ENCODE measurements around the gene ZNF273.

ZNF273 gene

DNA sequence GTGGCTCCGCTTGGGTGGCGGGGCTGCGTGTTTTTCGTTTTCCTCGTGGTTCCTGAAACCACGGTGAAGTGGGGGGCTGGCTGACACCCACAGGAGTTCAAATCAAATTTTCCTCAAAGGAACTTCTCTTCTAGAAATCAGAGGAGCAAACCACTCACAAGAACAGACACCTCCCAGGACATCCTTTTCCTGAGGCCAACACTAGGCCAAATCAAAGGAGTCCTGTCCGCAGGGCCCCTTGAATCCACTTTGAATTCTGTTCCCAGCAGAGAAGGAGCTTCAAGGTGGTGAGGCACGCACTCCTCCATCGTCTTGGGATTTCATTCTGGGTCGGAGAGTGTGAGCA lies 29.9 kb upstream of the ZNF273 start:
- TF ChIP-seq, protein P1, sequence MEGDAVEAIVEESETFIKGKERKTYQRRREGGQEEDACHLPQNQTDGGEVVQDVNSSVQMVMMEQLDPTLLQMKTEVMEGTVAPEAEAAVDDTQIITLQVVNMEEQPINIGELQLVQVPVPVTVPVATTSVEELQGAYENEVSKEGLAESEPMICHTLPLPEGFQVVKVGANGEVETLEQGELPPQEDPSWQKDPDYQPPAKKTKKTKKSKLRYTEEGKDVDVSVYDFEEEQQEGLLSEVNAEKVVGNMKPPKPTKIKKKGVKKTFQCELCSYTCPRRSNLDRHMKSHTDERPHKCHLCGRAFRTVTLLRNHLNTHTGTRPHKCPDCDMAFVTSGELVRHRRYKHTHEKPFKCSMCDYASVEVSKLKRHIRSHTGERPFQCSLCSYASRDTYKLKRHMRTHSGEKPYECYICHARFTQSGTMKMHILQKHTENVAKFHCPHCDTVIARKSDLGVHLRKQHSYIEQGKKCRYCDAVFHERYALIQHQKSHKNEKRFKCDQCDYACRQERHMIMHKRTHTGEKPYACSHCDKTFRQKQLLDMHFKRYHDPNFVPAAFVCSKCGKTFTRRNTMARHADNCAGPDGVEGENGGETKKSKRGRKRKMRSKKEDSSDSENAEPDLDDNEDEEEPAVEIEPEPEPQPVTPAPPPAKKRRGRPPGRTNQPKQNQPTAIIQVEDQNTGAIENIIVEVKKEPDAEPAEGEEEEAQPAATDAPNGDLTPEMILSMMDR (IDR thresholded peaks at IDR 0.05; ENCODE audit: low read depth, low read length), result no peak
- H3K27ac ChIP-seq (ENCODE audit: low read length), result no peak overlapping the region
- H3K79me2 ChIP-seq (ENCODE audit: low read length), result no peaks in the 10 kb centered on the region
- H3K9me3 ChIP-seq (ENCODE audit: insufficient read depth, low read length), result no peaks in the 10 kb centered on the region; the same call in 1 of the 2 replicates
- H3K36me3 ChIP-seq (replicated peaks; ENCODE audit: low read depth, low read length), result no peaks in the 10 kb centered on the region
- no peaks in the 10 kb centered on the region for H3K4me1 ChIP-seq (ENCODE audit: low read length)
- H3K27me3 ChIP-seq (ENCODE audit: low read depth, low read length), result no peaks in the 10 kb centered on the region
- no peak overlapping the region for H2AFZ ChIP-seq (ENCODE audit: low read depth, low read length)
- H4K20me1 ChIP-seq (ENCODE audit: insufficient read depth, low read length), result no peaks in the 10 kb centered on the region
- H3K4me2 ChIP-seq (ENCODE audit: low read length), result no peak overlapping the region
- no peak overlapping the region for H3K4me3 ChIP-seq (ENCODE audit: low read length)
- no peak overlapping the region for H3K9ac ChIP-seq (ENCODE audit: low read length)

DNA sequence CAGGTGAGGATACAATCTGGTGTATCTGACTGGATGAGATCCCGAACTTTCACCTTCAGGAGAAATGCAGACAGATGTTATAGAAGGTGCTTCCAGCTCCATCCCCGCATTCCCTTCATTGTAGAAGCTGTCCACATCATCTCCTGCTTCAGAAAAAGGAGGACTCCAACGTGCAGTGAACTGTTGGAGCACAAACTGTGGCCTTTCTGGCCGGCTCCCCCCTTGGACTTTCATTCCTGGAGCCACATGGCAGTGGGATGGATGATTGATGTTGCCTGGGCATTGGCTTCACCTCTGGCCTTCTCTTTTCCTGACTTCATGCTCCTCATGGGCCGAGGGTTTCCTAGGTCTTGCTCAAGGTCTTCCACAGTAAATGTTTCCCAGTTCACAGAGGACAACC lies 29.6 kb upstream of the ZNF273 start:
- Histone ChIP-seq H2AFZ (ENCODE audit: low read depth, low read length) (no peak overlapping the region), H3K4me1 (ENCODE audit: low read length) (no peaks in the 10 kb centered on the region), H3K9me3 (ENCODE audit: insufficient read depth, low read length) (no peaks in the 10 kb centered on the region; the same call in 1 of the 2 replicates), H4K20me1 (ENCODE audit: insufficient read depth, low read length) (no peaks in the 10 kb centered on the region), H3K4me3 (ENCODE audit: low read length) (no peak overlapping the region), H3K79me2 (ENCODE audit: low read length) (no peaks in the 10 kb centered on the region), H3K4me2 (ENCODE audit: low read length) (no peak overlapping the region), H3K36me3 (replicated peaks; ENCODE audit: low read depth, low read length) (no peaks in the 10 kb centered on the region), H3K27me3 (ENCODE audit: low read depth, low read length) (no peaks in the 10 kb centered on the region), H3K27ac (ENCODE audit: low read length) (no peak overlapping the region), H3K9ac (ENCODE audit: low read length) (no peak overlapping the region)
- no peak for TF ChIP-seq EZH2phosphoT487 (IDR thresholded peaks at IDR 0.05; ENCODE audit: low read depth)
- TF ChIP-seq, protein P1 (IDR thresholded peaks at IDR 0.05; ENCODE audit: low read depth, low read length), result no peak

DNA sequence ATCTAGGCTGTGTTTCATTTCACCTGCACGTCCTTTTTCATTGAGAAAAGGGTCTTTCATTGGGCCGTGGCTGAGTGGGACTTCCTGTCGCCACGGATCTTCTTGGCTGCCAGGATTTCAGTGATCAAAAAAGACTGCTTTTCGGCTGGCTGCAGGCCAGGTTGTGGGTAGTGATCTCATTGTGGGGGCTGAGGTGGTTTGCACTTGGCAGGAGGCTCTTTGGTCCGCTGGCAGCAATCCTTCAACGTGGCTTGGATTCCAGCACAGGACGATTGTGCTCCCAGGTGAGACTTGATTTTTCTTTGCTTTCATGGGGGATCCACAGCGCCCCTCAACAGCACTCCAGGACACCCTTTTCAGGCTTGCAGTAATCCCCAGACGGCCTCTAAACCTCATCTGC lies 29.0 kb upstream of the ZNF273 start:
- Histone ChIP-seq H3K4me3 (ENCODE audit: low read length) (no peak overlapping the region), H2AFZ (ENCODE audit: low read depth, low read length) (no peak overlapping the region), H3K27me3 (ENCODE audit: low read depth, low read length) (no peaks in the 10 kb centered on the region), H4K20me1 (ENCODE audit: insufficient read depth, low read length) (no peaks in the 10 kb centered on the region), H3K9ac (ENCODE audit: low read length) (no peak overlapping the region), H3K9me3 (ENCODE audit: insufficient read depth, low read length) (no peaks in the 10 kb centered on the region; the same call in 1 of the 2 replicates), H3K4me2 (ENCODE audit: low read length) (no peak overlapping the region), H3K27ac (ENCODE audit: low read length) (no peak overlapping the region), H3K4me1 (ENCODE audit: low read length) (no peaks in the 10 kb centered on the region), H3K79me2 (ENCODE audit: low read length) (no peaks in the 10 kb centered on the region), H3K36me3 (replicated peaks; ENCODE audit: low read depth, low read length) (no peaks in the 10 kb centered on the region)
- TF ChIP-seq, protein P1 (IDR thresholded peaks at IDR 0.05; ENCODE audit: low read depth, low read length), result no peak
- no peak for TF ChIP-seq EZH2phosphoT487 (IDR thresholded peaks at IDR 0.05; ENCODE audit: low read depth)

DNA sequence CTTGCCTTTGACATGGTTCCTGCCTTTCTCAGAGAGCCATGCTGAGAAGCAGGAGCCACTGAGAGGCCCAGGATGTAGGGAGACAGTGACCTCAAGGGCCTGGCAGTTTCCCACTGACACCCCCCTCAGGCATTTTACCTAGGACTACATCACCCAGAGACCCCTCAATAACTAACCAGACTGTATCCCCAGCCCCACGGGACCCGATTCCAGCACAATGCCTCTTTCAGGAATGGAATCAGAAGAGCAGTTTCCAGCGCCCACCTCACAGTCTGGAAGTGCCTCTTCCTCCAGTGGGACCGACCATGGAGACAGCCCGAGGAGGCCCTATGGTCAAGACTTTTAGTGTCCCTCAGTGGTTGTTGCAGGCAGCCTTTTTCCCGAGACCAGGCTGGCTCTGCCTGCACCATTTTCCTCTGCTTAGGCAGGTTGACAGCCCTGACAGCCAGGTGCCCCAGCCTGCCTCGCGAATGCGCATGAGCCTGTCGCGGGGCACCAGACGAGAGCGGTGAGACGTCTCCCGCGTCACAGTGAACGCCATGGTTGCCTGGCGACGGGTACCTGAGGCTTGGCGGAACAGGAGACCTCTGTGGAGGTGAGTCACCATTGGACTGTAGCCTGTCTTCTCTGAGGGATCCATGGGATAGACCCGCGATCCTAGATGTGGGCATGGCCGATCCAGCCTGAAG lies 28.4 kb upstream of the ZNF273 start:
- TF ChIP-seq EZH2phosphoT487 (IDR thresholded peaks at IDR 0.05; ENCODE audit: low read depth), result no peak
- TF ChIP-seq, protein P1 (IDR thresholded peaks at IDR 0.05; ENCODE audit: low read depth, low read length), result no peak
- Histone ChIP-seq H3K27me3 (ENCODE audit: low read depth, low read length) (no peaks in the 10 kb centered on the region), H4K20me1 (ENCODE audit: insufficient read depth, low read length) (no peaks in the 10 kb centered on the region)

More for the DNA sequence above, 28.4 kb upstream of the ZNF273 start:
- Histone ChIP-seq H3K4me3 (ENCODE audit: low read length) (no peak overlapping the region), H3K79me2 (ENCODE audit: low read length) (no peaks in the 10 kb centered on the region), H3K9me3 (ENCODE audit: insufficient read depth, low read length) (no peaks in the 10 kb centered on the region; the same call in 1 of the 2 replicates), H3K4me2 (ENCODE audit: low read length) (no peak overlapping the region), H3K4me1 (ENCODE audit: low read length) (no peaks in the 10 kb centered on the region), H3K9ac (ENCODE audit: low read length) (no peak overlapping the region), H3K27ac (ENCODE audit: low read length) (no peak overlapping the region), H3K36me3 (replicated peaks; ENCODE audit: low read depth, low read length) (no peaks in the 10 kb centered on the region), H2AFZ (ENCODE audit: low read depth, low read length) (no peak overlapping the region)
